NCI-H69 (cell line): ENCODE data around the gene MRPL10.

Source experiments
- DNase-seq: peaks from one replicate; lab custom pipeline; 2025; lab: John Stamatoyannopoulos, UW

Gene MRPL10

GRCh38 chr17:47812146-47812920 lies 19.0 kb downstream of the MRPL10 start:
- DNase-seq: no peak

GRCh38 chr17:47811709-47812108 lies 19.6 kb downstream of the MRPL10 start:
- no peak for DNase-seq

- DNase-seq: no peak
Observed at GRCh38 chr17:47810901-47811635, 20.3 kb downstream of the MRPL10 start.

- no peak for DNase-seq
Observed at GRCh38 chr17:47810200-47810821, 21.0 kb downstream of the MRPL10 start.

- DNase-seq: no peak
Observed at GRCh38 chr17:47808830-47809480, 22.4 kb downstream of the MRPL10 start.

GRCh38 chr17:47808036-47808829 lies 23.1 kb downstream of the MRPL10 start:
- no peak for DNase-seq

GRCh38 chr17:47807421-47807820 lies 23.9 kb downstream of the MRPL10 start:
- DNase-seq: no peak

GRCh38 chr17:47806913-47807255 lies 24.5 kb downstream of the MRPL10 start:
- peak; percentile 13 for DNase-seq

- DNase-seq: no peak
Observed at GRCh38 chr17:47806026-47806912, 25.1 kb downstream of the MRPL10 start.

- no peak for DNase-seq
Observed at GRCh38 chr17:47804461-47804860, 26.9 kb downstream of the MRPL10 start.

GRCh38 chr17:47803751-47804150 lies 27.6 kb downstream of the MRPL10 start:
- DNase-seq: no peak

GRCh38 chr17:47803201-47803600 lies 28.1 kb downstream of the MRPL10 start:
- DNase-seq: no peak

- peak; percentile 89 for DNase-seq
Observed at GRCh38 chr17:47802341-47803022, 28.9 kb downstream of the MRPL10 start.

GRCh38 chr17:47801906-47802305 lies 29.4 kb downstream of the MRPL10 start:
- no peak for DNase-seq

GRCh38 chr17:47801176-47801765 lies 30.1 kb downstream of the MRPL10 start:
- DNase-seq: no peak

- no peak for DNase-seq
Observed at GRCh38 chr17:47800686-47801085, 30.7 kb downstream of the MRPL10 start.

- no peak for DNase-seq
Observed at GRCh38 chr17:47797797-47798196, 33.5 kb downstream of the MRPL10 start.

GRCh38 chr17:47792979-47793378 lies 38.4 kb downstream of the MRPL10 start:
- DNase-seq: no peak

GRCh38 chr17:47792457-47792856 lies 38.9 kb downstream of the MRPL10 start:
- no peak for DNase-seq

- DNase-seq: no peak
Observed at GRCh38 chr17:47791025-47791424, 40.3 kb downstream of the MRPL10 start.
